Astrocyte (in vitro differentiated cells and primary cell): ENCODE results near the gene WASF2.

ENCODE experiments used
- CTCF ChIP-seq: IDR thresholded peaks from 2 replicates; pipeline ENCODE4 v1.5.1; 2011; ENCODE audit warnings: low read depth, mild to moderate bottlenecking, inconsistent platforms, low read length, moderate library complexity; ENCODE audit not compliant: insufficient read depth
- EZH2 ChIP-seq: IDR thresholded peaks from 2 replicates; pipeline ENCODE4 v1.6.1; 2012; ENCODE audit warnings: mild to moderate bottlenecking, low read length, inconsistent platforms; ENCODE audit not compliant: insufficient read depth

GRCh38 chr1:27526569-27527222, 36.7 kb upstream of the WASF2 start:
- no peak for TF ChIP-seq CTCF
- TF ChIP-seq EZH2 = no peak
